ENCODE data around the gene CCDC97. TPM values are rescaled to one million over a fixed set of nuclear protein-coding genes. Genes with fewer than 3 reads are reported as not detected.
"Not testable (repeated sequence)": the region's sequence is repeated elsewhere in the genome, so short reads cannot be mapped to it uniquely, and the experiment has no call there.

CCDC97 gene
- total and polyA plus RNA-seq, 4 donors, result 8.8 to 37.6 (median 26.6) TPM

- Histone ChIP-seq H3K4me1 (ENCODE audit: control insufficient read depth, insufficient read depth, low read length) (peaks cover 15% of the 10 kb centered on the region), H3K36me3 (ENCODE audit: control insufficient read depth, insufficient read depth, low read length) (peaks cover 7% of the 10 kb centered on the region), H3K4me3 (ENCODE audit: low read depth, low read length) (no peak overlapping the region), H3K27ac (ENCODE audit: low read depth, low read length) (no peak overlapping the region), H3K9me3 (ENCODE audit: control insufficient read depth, insufficient read depth, low read length) (no peaks in the 10 kb centered on the region), H3K27me3 (ENCODE audit: control insufficient read depth, insufficient read depth, low read length) (no peaks in the 10 kb centered on the region)
- no CpG with 5 or more reads among the region's 2 CpGs for whole genome bisulfite sequencing (ENCODE audit: insufficient coverage)
- no peak for DNase-seq (ENCODE audit: low read depth in 4 of 6, low spot score in 6 of 6)
These were observed 59.8 kb downstream of the CCDC97 start for GRCh38 chr19:41369769-41370168.

GRCh38 chr19:41371119-41371518 is 61.1 kb downstream of the CCDC97 start:
- peaks cover 23% of the 10 kb centered on the region for H3K4me1 ChIP-seq (ENCODE audit: control insufficient read depth, insufficient read depth, low read length)
- not testable (repeated sequence) for H3K27me3 ChIP-seq (ENCODE audit: control insufficient read depth, insufficient read depth, low read length); DNase-seq (ENCODE audit: low read depth in 4 of 6, low spot score in 6 of 6); H3K9me3 ChIP-seq (ENCODE audit: control insufficient read depth, insufficient read depth, low read length); H3K36me3 ChIP-seq (ENCODE audit: control insufficient read depth, insufficient read depth, low read length); H3K4me3 ChIP-seq (ENCODE audit: low read depth, low read length); H3K27ac ChIP-seq (ENCODE audit: low read depth, low read length)
- WGBS (ENCODE audit: insufficient coverage), result 100% methylated on average over 3 of the region's 5 CpGs

- 100% methylated on average over 4 of the region's 8 CpGs for WGBS (ENCODE audit: insufficient coverage)
- DNase-seq (ENCODE audit: low read depth in 4 of 6, low spot score in 6 of 6), result no peak
- no peaks in the 10 kb centered on the region for H3K27me3 ChIP-seq (ENCODE audit: control insufficient read depth, insufficient read depth, low read length)
- peaks cover 7% of the 10 kb centered on the region for H3K36me3 ChIP-seq (ENCODE audit: control insufficient read depth, insufficient read depth, low read length)
- peaks cover 27% of the 10 kb centered on the region for H3K4me1 ChIP-seq (ENCODE audit: control insufficient read depth, insufficient read depth, low read length)
- no peak overlapping the region for H3K4me3 ChIP-seq (ENCODE audit: low read depth, low read length)
- H3K9me3 ChIP-seq (ENCODE audit: control insufficient read depth, insufficient read depth, low read length), result no peaks in the 10 kb centered on the region
- H3K27ac ChIP-seq (ENCODE audit: low read depth, low read length), result no peak overlapping the region
These were observed 61.6 kb downstream of the CCDC97 start for GRCh38 chr19:41371541-41371940.

- H3K4me3 ChIP-seq (ENCODE audit: low read depth, low read length), result no peak overlapping the region
- H3K36me3 ChIP-seq (ENCODE audit: control insufficient read depth, insufficient read depth, low read length), result peaks cover 3% of the 10 kb centered on the region
- no peak for DNase-seq (ENCODE audit: low read depth in 4 of 6, low spot score in 6 of 6)
- H3K27ac ChIP-seq (ENCODE audit: low read depth, low read length), result no peak overlapping the region
- no peaks in the 10 kb centered on the region for H3K27me3 ChIP-seq (ENCODE audit: control insufficient read depth, insufficient read depth, low read length)
- peaks cover 35% of the 10 kb centered on the region for H3K4me1 ChIP-seq (ENCODE audit: control insufficient read depth, insufficient read depth, low read length)
- no peaks in the 10 kb centered on the region for H3K9me3 ChIP-seq (ENCODE audit: control insufficient read depth, insufficient read depth, low read length)
- no CpG with 5 or more reads among the region's 2 CpGs for WGBS (ENCODE audit: insufficient coverage)
These were observed 62.5 kb downstream of the CCDC97 start for GRCh38 chr19:41372501-41372900.

GRCh38 chr19:41373993-41374392 is 64.0 kb downstream of the CCDC97 start:
- peak in 5 of 6 donors; percentile 84 to 98 (median 87) for DNase-seq (ENCODE audit: low read depth in 4 of 6, low spot score in 6 of 6)
- WGBS (ENCODE audit: insufficient coverage), result 14% methylated on average over 10 of the region's 12 CpGs
- Histone ChIP-seq H3K27ac (ENCODE audit: low read depth, low read length) (peak overlapping the region; percentile 5), H3K4me1 (ENCODE audit: control insufficient read depth, insufficient read depth, low read length) (peaks cover 41% of the 10 kb centered on the region), H3K27me3 (ENCODE audit: control insufficient read depth, insufficient read depth, low read length) (no peaks in the 10 kb centered on the region), H3K36me3 (ENCODE audit: control insufficient read depth, insufficient read depth, low read length) (peaks cover 8% of the 10 kb centered on the region), H3K4me3 (ENCODE audit: low read depth, low read length) (no peak overlapping the region), H3K9me3 (ENCODE audit: control insufficient read depth, insufficient read depth, low read length) (no peaks in the 10 kb centered on the region)

Small RNA genes lying within 50 kb of the gene (small RNA-seq; reads per million reads assigned to genes)
- gene RN7SL34P (ENCODE audit: low replicate concordance), result not detected

Other genes starting within 250 kb of the CCDC97 start
- not detected for gene CYP2A13, start 221.7 kb upstream of the CCDC97 start, total RNA-seq
- gene CYP2A13, start 221.7 kb upstream of the CCDC97 start, polyA plus RNA-seq (ENCODE audit: insufficient read length in 2 of 2), result under 1 TPM in 1 of 2 donors, not detected in 1; 0.27 TPM
- gene CYP2F1, start 195.7 kb upstream of the CCDC97 start, total RNA-seq, result not detected
- gene CYP2F1, start 195.7 kb upstream of the CCDC97 start, polyA plus RNA-seq (ENCODE audit: insufficient read length in 2 of 2), result under 1 TPM in 1 of 2 donors, not detected in 1; 0.41 TPM
- 1 to 10 TPM in 1 of 2 donors, under 1 TPM in 1; 0.44 to 3.2 TPM for gene CYP2S1, start 117.0 kb upstream of the CCDC97 start, total RNA-seq
- 1 to 10 TPM; 3.8 to 4.8 TPM for gene CYP2S1, start 117.0 kb upstream of the CCDC97 start, polyA plus RNA-seq (ENCODE audit: insufficient read length in 2 of 2)
- 10 to 100 TPM; 26.5 to 44.1 TPM for gene AXL, start 90.9 kb upstream of the CCDC97 start, total RNA-seq
- 10 to 100 TPM; 23.7 to 24.8 TPM for gene AXL, start 90.9 kb upstream of the CCDC97 start, polyA plus RNA-seq (ENCODE audit: insufficient read length in 2 of 2)
- gene HNRNPUL1, start 45.8 kb upstream of the CCDC97 start, total RNA-seq, result 10 to 100 TPM; 64.3 to 99.3 TPM
- gene HNRNPUL1, start 45.8 kb upstream of the CCDC97 start, polyA plus RNA-seq (ENCODE audit: insufficient read length in 2 of 2), result 100 to 1,000 TPM; 172 to 190 TPM
- gene TGFB1, start 43.8 kb downstream of the CCDC97 start, total RNA-seq, result 1 to 10 TPM; 6.6 to 7.4 TPM
- 10 to 100 TPM; 30.1 to 31.5 TPM for gene TGFB1, start 43.8 kb downstream of the CCDC97 start, polyA plus RNA-seq (ENCODE audit: insufficient read length in 2 of 2)
- gene B9D2, start 54.0 kb downstream of the CCDC97 start, total RNA-seq, result 1 to 10 TPM; 2.4 to 5.6 TPM
- 1 to 10 TPM; 8.4 to 9.3 TPM for gene B9D2, start 54.0 kb downstream of the CCDC97 start, polyA plus RNA-seq (ENCODE audit: insufficient read length in 2 of 2)
- 10 to 100 TPM in 1 of 2 donors, 1 to 10 TPM in 1; 8.1 to 16.8 TPM for gene TMEM91, start 66.4 kb downstream of the CCDC97 start, total RNA-seq
- 10 to 100 TPM; 36.9 to 37.5 TPM for gene TMEM91, start 66.4 kb downstream of the CCDC97 start, polyA plus RNA-seq (ENCODE audit: insufficient read length in 2 of 2)
- gene EXOSC5, start 87.2 kb downstream of the CCDC97 start, total RNA-seq, result 10 to 100 TPM in 1 of 2 donors, 1 to 10 TPM in 1; 7.7 to 10.7 TPM
- gene EXOSC5, start 87.2 kb downstream of the CCDC97 start, polyA plus RNA-seq (ENCODE audit: insufficient read length in 2 of 2), result 10 to 100 TPM; 18.3 to 20.5 TPM
- gene BCKDHA, start 87.6 kb downstream of the CCDC97 start, total RNA-seq, result 10 to 100 TPM; 30.0 to 32.4 TPM
- 10 to 100 TPM; 20.0 to 26.8 TPM for gene BCKDHA, start 87.6 kb downstream of the CCDC97 start, polyA plus RNA-seq (ENCODE audit: insufficient read length in 2 of 2)
- 1 to 10 TPM in 1 of 2 donors, under 1 TPM in 1; 0.50 to 7.8 TPM for gene B3GNT8, start 117.2 kb downstream of the CCDC97 start, total RNA-seq
- gene B3GNT8, start 117.2 kb downstream of the CCDC97 start, polyA plus RNA-seq (ENCODE audit: insufficient read length in 2 of 2), result 1 to 10 TPM in 1 of 2 donors, under 1 TPM in 1; 0.52 to 3.0 TPM
- gene DMAC2, start 129.7 kb downstream of the CCDC97 start, total RNA-seq, result 10 to 100 TPM; 20.3 to 29.2 TPM
- 10 to 100 TPM; 50.9 to 51.2 TPM for gene DMAC2, start 129.7 kb downstream of the CCDC97 start, polyA plus RNA-seq (ENCODE audit: insufficient read length in 2 of 2)
- gene ERICH4, start 133.0 kb downstream of the CCDC97 start, total RNA-seq, result not detected
- under 1 TPM in 1 of 2 donors, not detected in 1; 0.39 TPM for gene ERICH4, start 133.0 kb downstream of the CCDC97 start, polyA plus RNA-seq (ENCODE audit: insufficient read length in 2 of 2)

All from spinal cord (tissue), 10 donors.